LNCAP (cell line): ENCODE results near the gene ZNF385A.

Experiments used
- TF ChIP-seq, protein P1 (sequence below): fragments of 450-650 bp; IDR thresholded peaks from 2 replicates; pipeline ENCODE4 v1.5.1; 2017; ENCODE audit warnings: mild to moderate bottlenecking

Gene ZNF385A

GRCh38 chr12:54427106-54427505, 42.6 kb upstream of the ZNF385A start:
- TF ChIP-seq, protein P1, sequence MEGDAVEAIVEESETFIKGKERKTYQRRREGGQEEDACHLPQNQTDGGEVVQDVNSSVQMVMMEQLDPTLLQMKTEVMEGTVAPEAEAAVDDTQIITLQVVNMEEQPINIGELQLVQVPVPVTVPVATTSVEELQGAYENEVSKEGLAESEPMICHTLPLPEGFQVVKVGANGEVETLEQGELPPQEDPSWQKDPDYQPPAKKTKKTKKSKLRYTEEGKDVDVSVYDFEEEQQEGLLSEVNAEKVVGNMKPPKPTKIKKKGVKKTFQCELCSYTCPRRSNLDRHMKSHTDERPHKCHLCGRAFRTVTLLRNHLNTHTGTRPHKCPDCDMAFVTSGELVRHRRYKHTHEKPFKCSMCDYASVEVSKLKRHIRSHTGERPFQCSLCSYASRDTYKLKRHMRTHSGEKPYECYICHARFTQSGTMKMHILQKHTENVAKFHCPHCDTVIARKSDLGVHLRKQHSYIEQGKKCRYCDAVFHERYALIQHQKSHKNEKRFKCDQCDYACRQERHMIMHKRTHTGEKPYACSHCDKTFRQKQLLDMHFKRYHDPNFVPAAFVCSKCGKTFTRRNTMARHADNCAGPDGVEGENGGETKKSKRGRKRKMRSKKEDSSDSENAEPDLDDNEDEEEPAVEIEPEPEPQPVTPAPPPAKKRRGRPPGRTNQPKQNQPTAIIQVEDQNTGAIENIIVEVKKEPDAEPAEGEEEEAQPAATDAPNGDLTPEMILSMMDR, result no peak

GRCh38 chr12:54426690-54427089, 42.2 kb upstream of the ZNF385A start:
- TF ChIP-seq, protein P1, result no peak

DNA sequence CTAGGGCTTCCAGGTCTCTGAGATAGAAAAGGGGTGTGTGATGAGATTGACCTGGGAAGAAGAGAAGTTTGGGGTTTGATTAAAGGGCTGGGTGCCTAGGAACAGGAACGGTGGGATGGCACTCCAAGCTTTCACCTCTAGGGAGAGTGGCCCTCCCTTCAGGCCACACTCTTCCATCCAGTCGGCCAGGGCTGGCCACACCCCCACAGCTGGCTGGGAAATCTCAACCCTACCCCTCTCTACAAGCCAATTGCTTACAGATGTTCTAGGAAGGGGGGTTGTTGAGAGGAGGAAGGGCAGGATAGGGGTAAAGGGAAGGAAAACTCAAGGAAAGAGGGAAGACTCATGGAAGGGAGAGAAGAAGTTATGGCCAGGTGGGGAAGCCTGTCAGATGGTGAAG, 41.2 kb upstream of the ZNF385A start:
- TF ChIP-seq, protein P1, result no peak

DNA sequence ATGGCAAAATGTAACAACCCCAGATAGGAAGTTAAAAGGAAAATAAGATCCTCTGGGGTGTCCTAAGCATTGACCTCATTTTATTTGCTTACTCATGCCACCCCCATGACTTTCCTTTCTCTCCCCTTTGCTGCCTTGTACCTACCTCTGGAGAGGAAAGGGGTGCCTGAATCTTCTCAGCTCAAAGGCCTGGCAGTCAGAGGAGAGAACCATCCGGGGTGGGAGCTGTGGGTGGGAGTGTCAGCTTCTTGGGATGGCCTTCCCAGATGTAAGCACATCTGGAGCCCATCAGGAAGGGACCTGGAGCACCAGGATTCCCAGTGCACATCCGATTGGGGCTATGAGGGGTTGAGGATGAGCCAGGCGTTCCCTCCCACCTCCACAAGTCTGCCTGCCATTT, 39.7 kb upstream of the ZNF385A start:
- TF ChIP-seq, protein P1, result no peak

GRCh38 chr12:54423816-54424150, 39.2 kb upstream of the ZNF385A start:
- TF ChIP-seq, protein P1, result no peak

DNA sequence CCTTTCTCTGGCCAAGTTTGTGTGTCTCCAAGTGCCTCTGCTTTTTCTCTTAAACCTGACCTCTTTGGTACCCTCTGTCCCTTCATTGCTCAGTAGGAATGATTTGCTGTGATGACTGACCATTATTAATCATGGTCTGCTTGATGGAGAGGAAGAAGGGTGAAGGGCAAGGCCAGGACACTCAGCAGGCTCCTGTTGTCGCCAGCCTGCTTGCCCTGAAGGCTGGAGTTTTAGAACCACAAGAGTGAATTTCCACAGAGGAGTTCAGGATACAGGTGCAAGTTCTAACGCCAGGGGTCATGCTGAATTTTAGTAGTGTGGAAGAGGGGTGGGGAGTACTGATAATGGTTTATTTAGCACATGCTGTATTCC, 37.3 kb upstream of the ZNF385A start:
- TF ChIP-seq, protein P1, result no peak

GRCh38 chr12:54421175-54421878, 36.8 kb upstream of the ZNF385A start:
- TF ChIP-seq, protein P1, result no peak

DNA sequence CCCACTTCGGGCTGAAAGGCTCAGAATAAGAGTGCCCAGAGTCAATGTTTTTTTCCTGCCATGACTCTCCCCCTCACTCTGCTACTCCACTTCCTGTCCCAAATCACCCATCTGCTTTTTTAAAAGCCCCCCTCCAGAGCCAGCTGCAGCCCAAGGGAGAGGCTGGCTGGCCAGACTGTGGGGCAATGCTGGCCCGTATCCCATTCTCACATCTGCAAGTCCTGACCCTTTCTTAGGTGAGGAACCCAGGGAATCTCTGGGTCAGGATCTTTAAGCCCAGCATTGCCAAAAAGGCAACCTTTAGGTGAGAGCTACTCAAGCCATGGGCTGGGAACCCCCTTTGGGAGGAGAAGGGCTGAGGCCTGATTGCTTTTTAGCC, 36.2 kb upstream of the ZNF385A start:
- TF ChIP-seq, protein P1, result no peak
